MCF 10A (cell line): ENCODE measurements around the gene RASGRP4. TPM values are rescaled to one million over a fixed set of nuclear protein-coding genes. Genes with fewer than 3 reads are reported as not detected.

ENCODE experiments used
- BruUV-seq: library from RNA; stranded (reverse); fragments of 400-500 nt; replicated peaks from 2 replicates; lab custom pipeline; 2021; lab: Mats Ljungman, UMichigan
- CTCF ChIA-PET: fragments of 300-600 bp; sonication (Branson Sonifier 250); formaldehyde crosslinking; extraction: SDS; loops from one replicate; lab custom pipeline; 2021; ENCODE audit warnings: antibody characterized with exemption, inconsistent platforms; lab: Yijun Ruan, JAX
- POLR2A ChIA-PET: fragments of 300-600, 350-650 bp; sonication (Branson Sonifier 250); formaldehyde crosslinking; extraction: SDS; loops from one replicate; lab custom pipeline; 2020; ENCODE audit warnings: antibody characterized with exemption, inconsistent platforms; lab: Yijun Ruan, JAX
- DNase-seq: peaks from one replicate; pipeline ENCODE4 v3.0.0-alpha.2; 2018; ENCODE audit not compliant: unreplicated experiment
- H3K27ac Mint-ChIP-seq: one replicate; pipeline ENCODE4 v1.8.0; 2022; ENCODE audit warnings: mild to moderate bottlenecking, low read depth, mixed read lengths; ENCODE audit not compliant: unreplicated experiment
- H3K27me3 Mint-ChIP-seq: one replicate; pipeline ENCODE4 v1.8.0; 2022; ENCODE audit warnings: mixed read lengths; ENCODE audit not compliant: insufficient read depth, unreplicated experiment
- H3K36me3 Mint-ChIP-seq: one replicate; pipeline ENCODE4 v1.8.0; 2022; ENCODE audit warnings: mild to moderate bottlenecking, moderate library complexity, mixed read lengths; ENCODE audit not compliant: insufficient read depth, unreplicated experiment
- H3K4me1 Mint-ChIP-seq: one replicate; pipeline ENCODE4 v1.8.0; 2022; ENCODE audit warnings: mixed read lengths; ENCODE audit not compliant: insufficient read depth, unreplicated experiment
- H3K4me3 Mint-ChIP-seq: one replicate; pipeline ENCODE4 v1.8.0; 2022; ENCODE audit warnings: mild to moderate bottlenecking, moderate library complexity, mixed read lengths; ENCODE audit not compliant: unreplicated experiment
- H3K9me3 Mint-ChIP-seq: one replicate; pipeline ENCODE4 v1.8.0; 2022; ENCODE audit warnings: mixed read lengths; ENCODE audit not compliant: unreplicated experiment
- intact Hi-C: fragments of 100-400 bp; cut with micrococcal nuclease; formaldehyde crosslinking; loops from 2 replicates; pipeline ENCODE4 v1.14.1; 2022
- total RNA-seq: library from RNA; stranded (reverse); gene quantifications from 2 replicates; pipeline ENCODE4 v1.2.3, GENCODE V29; 2022
- TF ChIP-seq, protein P1 (sequence below): fragments of 200-600 bp; IDR thresholded peaks from one replicate; pipeline ENCODE4 v1.8.0; 2022; ENCODE audit warnings: antibody characterized with exemption, mild to moderate bottlenecking; ENCODE audit not compliant: unreplicated experiment

Gene RASGRP4
- total RNA-seq, 1 experiment from 2014 or later: not detected

DNA sequence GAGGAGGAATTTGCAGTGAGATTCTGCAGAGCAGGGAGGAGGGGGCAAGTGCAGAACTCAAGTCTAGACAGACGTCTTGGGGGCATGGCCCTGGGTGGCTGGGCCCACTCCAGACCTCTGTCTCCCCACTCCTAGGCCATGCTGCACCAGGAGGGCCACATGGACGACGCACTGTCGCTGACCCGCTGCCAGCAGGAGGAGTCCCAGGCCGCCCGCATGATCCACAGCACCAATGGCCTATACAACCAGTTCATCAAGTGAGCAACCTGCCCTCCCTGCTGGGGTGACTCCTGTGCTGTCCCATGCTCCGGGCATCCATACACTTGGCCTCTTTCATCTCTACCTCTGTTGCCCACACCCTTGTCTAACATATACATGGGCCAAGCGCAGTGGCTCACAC, 25.6 kb upstream of the RASGRP4 start:
- no peaks in the 10 kb centered on the region for H3K4me1 Mint-ChIP-seq
- ChIA-PET CTCF (no interaction called here), POLR2A (no interaction called here)
- H3K36me3 Mint-ChIP-seq: no peaks in the 10 kb centered on the region
- no peak overlapping the region for H3K4me3 Mint-ChIP-seq
- TF ChIP-seq, protein P1, sequence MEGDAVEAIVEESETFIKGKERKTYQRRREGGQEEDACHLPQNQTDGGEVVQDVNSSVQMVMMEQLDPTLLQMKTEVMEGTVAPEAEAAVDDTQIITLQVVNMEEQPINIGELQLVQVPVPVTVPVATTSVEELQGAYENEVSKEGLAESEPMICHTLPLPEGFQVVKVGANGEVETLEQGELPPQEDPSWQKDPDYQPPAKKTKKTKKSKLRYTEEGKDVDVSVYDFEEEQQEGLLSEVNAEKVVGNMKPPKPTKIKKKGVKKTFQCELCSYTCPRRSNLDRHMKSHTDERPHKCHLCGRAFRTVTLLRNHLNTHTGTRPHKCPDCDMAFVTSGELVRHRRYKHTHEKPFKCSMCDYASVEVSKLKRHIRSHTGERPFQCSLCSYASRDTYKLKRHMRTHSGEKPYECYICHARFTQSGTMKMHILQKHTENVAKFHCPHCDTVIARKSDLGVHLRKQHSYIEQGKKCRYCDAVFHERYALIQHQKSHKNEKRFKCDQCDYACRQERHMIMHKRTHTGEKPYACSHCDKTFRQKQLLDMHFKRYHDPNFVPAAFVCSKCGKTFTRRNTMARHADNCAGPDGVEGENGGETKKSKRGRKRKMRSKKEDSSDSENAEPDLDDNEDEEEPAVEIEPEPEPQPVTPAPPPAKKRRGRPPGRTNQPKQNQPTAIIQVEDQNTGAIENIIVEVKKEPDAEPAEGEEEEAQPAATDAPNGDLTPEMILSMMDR: no peak
- H3K9me3 Mint-ChIP-seq: peaks cover 6% of the 10 kb centered on the region
- BruUV-seq: no TSS peak
- intact Hi-C loops: no loop called here
- no peak overlapping the region for H3K27ac Mint-ChIP-seq
- DNase-seq: no peak
- H3K27me3 Mint-ChIP-seq: peaks cover 24% of the 10 kb centered on the region

DNA sequence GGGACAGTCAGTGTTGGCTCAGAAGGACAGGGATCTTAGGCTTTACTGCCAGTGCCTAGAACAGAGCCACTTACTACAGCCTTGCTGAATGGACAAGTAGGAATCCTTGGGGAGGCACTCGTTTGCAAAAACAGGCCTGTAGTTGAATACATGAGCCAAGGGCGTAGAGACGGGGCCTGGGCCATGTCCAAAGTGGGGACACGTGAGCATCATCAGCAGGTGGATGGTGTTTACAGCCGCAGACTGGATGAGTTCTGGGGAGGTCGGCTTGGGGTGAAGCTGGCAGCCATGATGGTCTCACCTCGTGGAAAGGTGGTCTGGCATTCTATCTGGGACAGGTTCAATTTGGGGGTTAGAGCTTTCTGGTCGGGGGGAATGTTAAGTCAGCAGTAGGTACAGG, 25.0 kb upstream of the RASGRP4 start:
- TF ChIP-seq, protein P1: no peak
- CTCF ChIA-PET: no interaction called here
- intact Hi-C loops: no loop called here
- H3K4me3 Mint-ChIP-seq: no peak overlapping the region
- no TSS peak for BruUV-seq
- H3K27me3 Mint-ChIP-seq: peaks cover 30% of the 10 kb centered on the region
- no peak for DNase-seq
- no peak overlapping the region for H3K27ac Mint-ChIP-seq
- no peaks in the 10 kb centered on the region for H3K4me1 Mint-ChIP-seq
- no peaks in the 10 kb centered on the region for H3K36me3 Mint-ChIP-seq
- peaks cover 6% of the 10 kb centered on the region for H3K9me3 Mint-ChIP-seq
- POLR2A ChIA-PET: interaction anchor here (0.6 kb wide), 1 partner anchor 15 kb away, joined by 3 read pairs; no protein-coding TSS in a partner anchor

DNA sequence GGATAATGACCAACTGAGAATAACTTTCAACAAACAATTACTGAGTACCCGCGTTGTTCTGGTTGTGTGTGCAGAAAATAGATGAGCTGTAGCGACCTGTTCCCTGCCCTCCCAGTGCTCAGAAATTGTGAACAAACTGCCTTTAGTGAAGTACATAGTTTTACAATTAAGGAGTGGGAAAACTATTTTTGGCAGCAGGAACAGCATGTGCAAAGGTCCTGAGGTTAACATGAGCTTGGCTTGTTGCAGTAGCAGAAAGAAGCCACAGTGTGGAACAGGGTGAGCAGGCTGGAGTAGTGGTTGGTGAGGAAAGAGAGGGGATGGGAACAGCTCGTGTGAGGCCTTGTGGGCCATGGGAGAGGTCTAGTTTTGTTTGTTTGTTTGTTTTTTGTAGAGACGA, 23.5 kb upstream of the RASGRP4 start:
- DNase-seq: no peak
- peaks cover 45% of the 10 kb centered on the region for H3K27me3 Mint-ChIP-seq
- BruUV-seq: no TSS peak
- POLR2A ChIA-PET: no interaction called here
- intact Hi-C loops: no loop called here
- no peaks in the 10 kb centered on the region for H3K4me1 Mint-ChIP-seq
- CTCF ChIA-PET: no interaction called here
- TF ChIP-seq, protein P1: no peak
- peaks cover 6% of the 10 kb centered on the region for H3K9me3 Mint-ChIP-seq
- no peak overlapping the region for H3K27ac Mint-ChIP-seq
- no peak overlapping the region for H3K4me3 Mint-ChIP-seq
- no peaks in the 10 kb centered on the region for H3K36me3 Mint-ChIP-seq

DNA sequence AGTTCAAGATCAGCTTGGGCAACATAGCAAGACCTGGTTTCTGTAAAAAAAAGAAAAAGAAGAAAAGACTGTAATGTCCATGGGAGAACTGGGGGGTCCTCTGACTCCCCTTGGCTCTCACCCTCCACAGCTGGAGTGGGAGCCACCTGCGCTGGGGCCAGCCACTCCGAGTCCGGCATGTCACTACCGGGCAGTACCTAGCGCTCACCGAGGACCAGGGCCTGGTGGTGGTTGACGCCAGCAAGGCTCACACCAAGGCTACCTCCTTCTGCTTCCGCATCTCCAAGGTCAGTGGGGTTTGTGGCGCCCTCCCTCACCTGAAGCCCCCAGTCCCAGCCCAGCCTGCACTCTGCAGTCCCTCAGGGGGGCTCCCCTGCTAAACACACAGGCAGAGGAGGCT, 22.2 kb upstream of the RASGRP4 start:
- H3K27me3 Mint-ChIP-seq: peaks cover 53% of the 10 kb centered on the region
- DNase-seq: no peak
- no peak overlapping the region for H3K4me3 Mint-ChIP-seq
- CTCF ChIA-PET: no interaction called here
- no peaks in the 10 kb centered on the region for H3K36me3 Mint-ChIP-seq
- H3K4me1 Mint-ChIP-seq: no peaks in the 10 kb centered on the region
- intact Hi-C loops: no loop called here
- no peak overlapping the region for H3K27ac Mint-ChIP-seq
- peaks cover 6% of the 10 kb centered on the region for H3K9me3 Mint-ChIP-seq
- TF ChIP-seq, protein P1: no peak
- no TSS peak for BruUV-seq
- POLR2A ChIA-PET: interaction anchor here (0.6 kb wide), 1 partner anchor 54 kb away, joined by 3 read pairs; no protein-coding TSS in a partner anchor
